ENCODE measurements around the gene PRSS57. TPM values are rescaled to one million over a fixed set of nuclear protein-coding genes. Genes with fewer than 3 reads are reported as not detected.

PRSS57 gene
- total and polyA plus RNA-seq, 2 of the 13 experiments (the other 11 are each of a cell fraction or from before 2014, with no cell fraction given), result 0.12 TPM; not detected in 1

DNA sequence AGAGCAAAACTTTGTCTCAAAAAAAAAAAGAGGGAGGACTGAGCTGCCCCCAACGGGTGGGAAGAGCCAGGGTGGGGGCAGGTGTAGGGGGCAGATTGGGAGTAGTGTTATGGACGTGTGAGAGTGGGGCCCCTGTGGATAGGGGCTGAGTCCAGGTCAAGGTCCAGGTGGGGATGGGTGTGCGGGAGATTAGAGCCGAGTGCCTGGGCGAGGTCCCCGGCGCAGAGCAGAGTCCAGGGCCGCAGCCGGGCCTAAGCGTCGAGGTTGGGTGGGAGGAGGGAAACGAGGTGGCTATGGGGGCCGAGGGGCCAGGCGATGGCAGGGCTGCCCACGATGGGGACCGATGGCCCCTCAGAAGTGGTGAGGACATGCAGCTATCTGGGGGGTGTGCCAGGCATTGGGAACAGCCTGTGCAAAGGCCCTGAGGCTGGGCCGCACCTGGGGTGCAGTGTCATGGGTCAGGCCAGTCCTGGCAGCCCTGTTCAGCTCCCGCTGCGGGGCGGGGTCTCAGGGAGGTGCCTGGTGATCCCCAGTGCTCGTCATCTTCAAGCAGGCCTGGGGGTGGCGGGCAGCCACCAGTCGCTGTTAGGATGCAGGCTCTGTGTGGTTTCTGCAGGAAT is 43.4 kb upstream of the PRSS57 start (continued):
- TF ChIP-seq ZNF510 (CRISPR knock-in tag; IDR thresholded peaks at IDR 0.05; ENCODE audit: low read depth) (0 out of 2 replicates have a peak, but pooled peaks have one; percentile 69), CBX2 (IDR thresholded peaks at IDR 0.05; ENCODE audit: low read depth, low read length) (no peak), CBX2 (CRISPR knock-in tag; IDR thresholded peaks at IDR 0.05; ENCODE audit: low read depth) (no peak), LCORL (IDR thresholded peaks at IDR 0.05) (peak; percentile 88), LCORL (CRISPR knock-in tag; IDR thresholded peaks at IDR 0.05) (peak; percentile 99), ZFY (CRISPR knock-in tag; IDR thresholded peaks at IDR 0.05) (peak; percentile 83), HNF4G (IDR thresholded peaks at IDR 0.05; ENCODE audit: borderline replicate concordance, low read depth, low read length) (peak; percentile 100), HNF4G (CRISPR knock-in tag; IDR thresholded peaks at IDR 0.05; ENCODE audit: borderline replicate concordance, low read depth) (peak; percentile 100), KAT8 (CRISPR knock-in tag; IDR thresholded peaks at IDR 0.05) (peak; percentile 73), RAD21 (CRISPR knock-in tag; IDR thresholded peaks at IDR 0.05) (peak; percentile 72), MIER3 (CRISPR knock-in tag; IDR thresholded peaks at IDR 0.05; ENCODE audit: borderline replicate concordance) (peak; percentile 62; the same call in 1 of the 2 replicates), RBFOX2 (IDR thresholded peaks at IDR 0.05; ENCODE audit: low read depth, low read length) (peak; percentile 79)
- TF ChIP-seq, protein P1, sequence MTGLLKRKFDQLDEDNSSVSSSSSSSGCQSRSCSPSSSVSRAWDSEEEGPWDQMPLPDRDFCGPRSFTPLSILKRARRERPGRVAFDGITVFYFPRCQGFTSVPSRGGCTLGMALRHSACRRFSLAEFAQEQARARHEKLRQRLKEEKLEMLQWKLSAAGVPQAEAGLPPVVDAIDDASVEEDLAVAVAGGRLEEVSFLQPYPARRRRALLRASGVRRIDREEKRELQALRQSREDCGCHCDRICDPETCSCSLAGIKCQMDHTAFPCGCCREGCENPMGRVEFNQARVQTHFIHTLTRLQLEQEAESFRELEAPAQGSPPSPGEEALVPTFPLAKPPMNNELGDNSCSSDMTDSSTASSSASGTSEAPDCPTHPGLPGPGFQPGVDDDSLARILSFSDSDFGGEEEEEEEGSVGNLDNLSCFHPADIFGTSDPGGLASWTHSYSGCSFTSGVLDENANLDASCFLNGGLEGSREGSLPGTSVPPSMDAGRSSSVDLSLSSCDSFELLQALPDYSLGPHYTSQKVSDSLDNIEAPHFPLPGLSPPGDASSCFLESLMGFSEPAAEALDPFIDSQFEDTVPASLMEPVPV (CRISPR knock-in tag; IDR thresholded peaks at IDR 0.05), result peak; percentile 83
- TF ChIP-seq, protein P2, sequence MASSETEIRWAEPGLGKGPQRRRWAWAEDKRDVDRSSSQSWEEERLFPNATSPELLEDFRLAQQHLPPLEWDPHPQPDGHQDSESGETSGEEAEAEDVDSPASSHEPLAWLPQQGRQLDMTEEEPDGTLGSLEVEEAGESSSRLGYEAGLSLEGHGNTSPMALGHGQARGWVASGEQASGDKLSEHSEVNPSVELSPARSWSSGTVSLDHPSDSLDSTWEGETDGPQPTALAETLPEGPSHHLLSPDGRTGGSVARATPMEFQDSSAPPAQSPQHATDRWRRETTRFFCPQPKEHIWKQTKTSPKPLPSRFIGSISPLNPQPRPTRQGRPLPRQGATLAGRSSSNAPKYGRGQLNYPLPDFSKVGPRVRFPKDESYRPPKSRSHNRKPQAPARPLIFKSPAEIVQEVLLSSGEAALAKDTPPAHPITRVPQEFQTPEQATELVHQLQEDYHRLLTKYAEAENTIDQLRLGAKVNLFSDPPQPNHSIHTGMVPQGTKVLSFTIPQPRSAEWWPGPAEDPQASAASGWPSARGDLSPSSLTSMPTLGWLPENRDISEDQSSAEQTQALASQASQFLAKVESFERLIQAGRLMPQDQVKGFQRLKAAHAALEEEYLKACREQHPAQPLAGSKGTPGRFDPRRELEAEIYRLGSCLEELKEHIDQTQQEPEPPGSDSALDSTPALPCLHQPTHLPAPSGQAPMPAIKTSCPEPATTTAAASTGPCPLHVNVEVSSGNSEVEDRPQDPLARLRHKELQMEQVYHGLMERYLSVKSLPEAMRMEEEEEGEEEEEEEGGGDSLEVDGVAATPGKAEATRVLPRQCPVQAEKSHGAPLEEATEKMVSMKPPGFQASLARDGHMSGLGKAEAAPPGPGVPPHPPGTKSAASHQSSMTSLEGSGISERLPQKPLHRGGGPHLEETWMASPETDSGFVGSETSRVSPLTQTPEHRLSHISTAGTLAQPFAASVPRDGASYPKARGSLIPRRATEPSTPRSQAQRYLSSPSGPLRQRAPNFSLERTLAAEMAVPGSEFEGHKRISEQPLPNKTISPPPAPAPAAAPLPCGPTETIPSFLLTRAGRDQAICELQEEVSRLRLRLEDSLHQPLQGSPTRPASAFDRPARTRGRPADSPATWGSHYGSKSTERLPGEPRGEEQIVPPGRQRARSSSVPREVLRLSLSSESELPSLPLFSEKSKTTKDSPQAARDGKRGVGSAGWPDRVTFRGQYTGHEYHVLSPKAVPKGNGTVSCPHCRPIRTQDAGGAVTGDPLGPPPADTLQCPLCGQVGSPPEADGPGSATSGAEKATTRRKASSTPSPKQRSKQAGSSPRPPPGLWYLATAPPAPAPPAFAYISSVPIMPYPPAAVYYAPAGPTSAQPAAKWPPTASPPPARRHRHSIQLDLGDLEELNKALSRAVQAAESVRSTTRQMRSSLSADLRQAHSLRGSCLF (CRISPR knock-in tag; IDR thresholded peaks at IDR 0.05; ENCODE audit: borderline replicate concordance), result no peak
- TF ChIP-seq, protein P3, sequence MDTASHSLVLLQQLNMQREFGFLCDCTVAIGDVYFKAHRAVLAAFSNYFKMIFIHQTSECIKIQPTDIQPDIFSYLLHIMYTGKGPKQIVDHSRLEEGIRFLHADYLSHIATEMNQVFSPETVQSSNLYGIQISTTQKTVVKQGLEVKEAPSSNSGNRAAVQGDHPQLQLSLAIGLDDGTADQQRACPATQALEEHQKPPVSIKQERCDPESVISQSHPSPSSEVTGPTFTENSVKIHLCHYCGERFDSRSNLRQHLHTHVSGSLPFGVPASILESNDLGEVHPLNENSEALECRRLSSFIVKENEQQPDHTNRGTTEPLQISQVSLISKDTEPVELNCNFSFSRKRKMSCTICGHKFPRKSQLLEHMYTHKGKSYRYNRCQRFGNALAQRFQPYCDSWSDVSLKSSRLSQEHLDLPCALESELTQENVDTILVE (CRISPR knock-in tag; IDR thresholded peaks at IDR 0.05), result peak; percentile 87
- TF ChIP-seq, protein P4, sequence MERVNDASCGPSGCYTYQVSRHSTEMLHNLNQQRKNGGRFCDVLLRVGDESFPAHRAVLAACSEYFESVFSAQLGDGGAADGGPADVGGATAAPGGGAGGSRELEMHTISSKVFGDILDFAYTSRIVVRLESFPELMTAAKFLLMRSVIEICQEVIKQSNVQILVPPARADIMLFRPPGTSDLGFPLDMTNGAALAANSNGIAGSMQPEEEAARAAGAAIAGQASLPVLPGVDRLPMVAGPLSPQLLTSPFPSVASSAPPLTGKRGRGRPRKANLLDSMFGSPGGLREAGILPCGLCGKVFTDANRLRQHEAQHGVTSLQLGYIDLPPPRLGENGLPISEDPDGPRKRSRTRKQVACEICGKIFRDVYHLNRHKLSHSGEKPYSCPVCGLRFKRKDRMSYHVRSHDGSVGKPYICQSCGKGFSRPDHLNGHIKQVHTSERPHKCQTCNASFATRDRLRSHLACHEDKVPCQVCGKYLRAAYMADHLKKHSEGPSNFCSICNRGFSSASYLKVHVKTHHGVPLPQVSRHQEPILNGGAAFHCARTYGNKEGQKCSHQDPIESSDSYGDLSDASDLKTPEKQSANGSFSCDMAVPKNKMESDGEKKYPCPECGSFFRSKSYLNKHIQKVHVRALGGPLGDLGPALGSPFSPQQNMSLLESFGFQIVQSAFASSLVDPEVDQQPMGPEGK (CRISPR knock-in tag; IDR thresholded peaks at IDR 0.05), result peak; percentile 100
- TF ChIP-seq, protein P5, sequence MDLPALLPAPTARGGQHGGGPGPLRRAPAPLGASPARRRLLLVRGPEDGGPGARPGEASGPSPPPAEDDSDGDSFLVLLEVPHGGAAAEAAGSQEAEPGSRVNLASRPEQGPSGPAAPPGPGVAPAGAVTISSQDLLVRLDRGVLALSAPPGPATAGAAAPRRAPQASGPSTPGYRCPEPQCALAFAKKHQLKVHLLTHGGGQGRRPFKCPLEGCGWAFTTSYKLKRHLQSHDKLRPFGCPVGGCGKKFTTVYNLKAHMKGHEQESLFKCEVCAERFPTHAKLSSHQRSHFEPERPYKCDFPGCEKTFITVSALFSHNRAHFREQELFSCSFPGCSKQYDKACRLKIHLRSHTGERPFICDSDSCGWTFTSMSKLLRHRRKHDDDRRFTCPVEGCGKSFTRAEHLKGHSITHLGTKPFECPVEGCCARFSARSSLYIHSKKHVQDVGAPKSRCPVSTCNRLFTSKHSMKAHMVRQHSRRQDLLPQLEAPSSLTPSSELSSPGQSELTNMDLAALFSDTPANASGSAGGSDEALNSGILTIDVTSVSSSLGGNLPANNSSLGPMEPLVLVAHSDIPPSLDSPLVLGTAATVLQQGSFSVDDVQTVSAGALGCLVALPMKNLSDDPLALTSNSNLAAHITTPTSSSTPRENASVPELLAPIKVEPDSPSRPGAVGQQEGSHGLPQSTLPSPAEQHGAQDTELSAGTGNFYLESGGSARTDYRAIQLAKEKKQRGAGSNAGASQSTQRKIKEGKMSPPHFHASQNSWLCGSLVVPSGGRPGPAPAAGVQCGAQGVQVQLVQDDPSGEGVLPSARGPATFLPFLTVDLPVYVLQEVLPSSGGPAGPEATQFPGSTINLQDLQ (CRISPR knock-in tag; IDR thresholded peaks at IDR 0.05), result peak; percentile 32; the same call in 1 of the 2 replicates

Measured in HepG2 (cell line).